NCI-H2196 treated with DMSO at 0.1 percent for 48 hours (cell line): ENCODE measurements around the gene AIFM1.
"Not testable (repeated sequence)": the region's sequence is repeated elsewhere in the genome, so short reads cannot be mapped to it uniquely, and the experiment has no call there.

Source experiments
- DNase-seq: peaks from one replicate; lab custom pipeline; 2025; ENCODE audit not compliant: unreplicated experiment; lab: John Stamatoyannopoulos, UW

AIFM1 gene

GRCh38 chrX:130119312-130119898 is 46.2 kb downstream of the AIFM1 start:
- DNase-seq = no peak

- DNase-seq = no peak
These were observed 47.0 kb downstream of the AIFM1 start for GRCh38 chrX:130118441-130119311.

GRCh38 chrX:130117166-130117565 is 48.5 kb downstream of the AIFM1 start:
- no peak for DNase-seq

- DNase-seq = not testable (repeated sequence)
These were observed 50.3 kb downstream of the AIFM1 start for GRCh38 chrX:130115119-130115885.

GRCh38 chrX:130114141-130114588 is 51.5 kb downstream of the AIFM1 start:
- peak; percentile 26 for DNase-seq

GRCh38 chrX:130111220-130112154 is 54.2 kb downstream of the AIFM1 start:
- no peak for DNase-seq

- DNase-seq = no peak
These were observed 55.0 kb downstream of the AIFM1 start, which contains the start of gene ELF4 for GRCh38 chrX:130110379-130111219. TSS of gene ELF4 (minus strand) at chrX:130110497. CDS start at chrX:130081330, 29,167 bp downstream.

- no peak for DNase-seq
These were observed 55.9 kb downstream of the AIFM1 start for GRCh38 chrX:130109429-130110378.

- no peak for DNase-seq
These were observed 56.8 kb downstream of the AIFM1 start for GRCh38 chrX:130108647-130109428.

GRCh38 chrX:130106071-130106470 is 59.6 kb downstream of the AIFM1 start:
- no peak for DNase-seq

GRCh38 chrX:130105244-130105643 is 60.4 kb downstream of the AIFM1 start:
- no peak for DNase-seq

- no peak for DNase-seq
These were observed 62.0 kb downstream of the AIFM1 start for GRCh38 chrX:130103605-130104004.

- peak; percentile 7 for DNase-seq
These were observed 65.5 kb downstream of the AIFM1 start for GRCh38 chrX:130100180-130100579.

GRCh38 chrX:130098210-130098552 is 67.5 kb downstream of the AIFM1 start:
- no peak for DNase-seq

- DNase-seq = peak; percentile 7
These were observed 68.0 kb downstream of the AIFM1 start for GRCh38 chrX:130097507-130098209.

GRCh38 chrX:130095249-130096030 is 70.2 kb downstream of the AIFM1 start:
- DNase-seq = no peak
